Tibial nerve (tissue), 4 donors: Measurements from ENCODE around the gene HSPA1L. TPM values are rescaled to one million over a fixed set of nuclear protein-coding genes. Genes with fewer than 3 reads are reported as not detected.

Source experiments
- DNase-seq, 2 donors: peaks; one replicate each; pipeline ENCODE4 v3.0.0-alpha.2; 2019; ENCODE audit warnings: low spot score in 2 of 2
- H3K27ac ChIP-seq, 4 donors: fragments of 200-600 bp; sonication (generic) in 3 of 4; one replicate each; pipeline ENCODE4 v1.5.1; 2017 to 2019; ENCODE audit warnings: mild to moderate bottlenecking in 1 of 4
- H3K27me3 ChIP-seq, 2 donors: fragments of 200-600 bp; sonication (generic) in 1 of 2; one replicate each; pipeline versions ENCODE4 v1.5.1 to v1.6.0; 2017 to 2019
- H3K36me3 ChIP-seq, 3 donors: fragments of 200-600 bp; sonication (generic); one replicate each; pipeline ENCODE4 v1.5.1; 2018 to 2019
- H3K4me1 ChIP-seq, 4 donors: fragments of 200-600 bp; sonication (generic) in 3 of 4; one replicate each; pipeline ENCODE4 v1.5.1; 2017 to 2019
- H3K4me3 ChIP-seq, 4 donors: fragments of 200-600 bp; sonication (generic) in 3 of 4; one replicate each; pipeline ENCODE4 v1.5.1; 2017 to 2019; ENCODE audit warnings: mild to moderate bottlenecking in 1 of 4, moderate library complexity in 1 of 4
- H3K9me3 ChIP-seq, 4 donors: fragments of 200-600 bp; sonication (generic) in 3 of 4; one replicate each; pipeline ENCODE4 v1.5.1; 2017 to 2019
- EP300 ChIP-seq, 2 donors: sonication (generic); formaldehyde crosslinking; IDR thresholded peaks; one replicate each; pipeline ENCODE4 v1.6.1; 2017; ENCODE audit warnings: antibody characterized with exemption in 2 of 2, mild to moderate bottlenecking in 1 of 2
- POLR2A ChIP-seq, 2 donors: fragments of 450-650 bp; IDR thresholded peaks; one replicate each; pipeline ENCODE4 v1.6.1; 2017; ENCODE audit warnings: antibody characterized with exemption in 2 of 2, mild to moderate bottlenecking in 2 of 2, moderate library complexity in 2 of 2
- WGBS, 2 donors: methylation state at CpG; one replicate each; pipeline ENCODE4 v1.1.5; 2018; 5-methylcytosine and 5-hydroxymethylcytosine counted together
- total RNA-seq, 4 donors: library from RNA; depleted of rRNA; stranded (reverse); fragments of >200 nt; gene quantifications; one replicate each; pipeline ENCODE4 v1.1.0, GENCODE V29; 2016
- TF ChIP-seq, protein P1 (sequence below), 5 experiments: fragments of 200-600 bp in 3 of 5; fragments of 450-650 bp in 2 of 5; sonication (generic) in 3 of 5; IDR thresholded peaks; one replicate each; pipeline ENCODE4 v1.5.1; 2016 to 2019; ENCODE audit warnings: antibody characterized with exemption in 5 of 5, mild to moderate bottlenecking in 3 of 5, moderate library complexity in 2 of 5

HSPA1L gene
- total RNA-seq, 4 donors from 2014 or later, result 0.20 to 2.4 (median 1.2) TPM

DNA sequence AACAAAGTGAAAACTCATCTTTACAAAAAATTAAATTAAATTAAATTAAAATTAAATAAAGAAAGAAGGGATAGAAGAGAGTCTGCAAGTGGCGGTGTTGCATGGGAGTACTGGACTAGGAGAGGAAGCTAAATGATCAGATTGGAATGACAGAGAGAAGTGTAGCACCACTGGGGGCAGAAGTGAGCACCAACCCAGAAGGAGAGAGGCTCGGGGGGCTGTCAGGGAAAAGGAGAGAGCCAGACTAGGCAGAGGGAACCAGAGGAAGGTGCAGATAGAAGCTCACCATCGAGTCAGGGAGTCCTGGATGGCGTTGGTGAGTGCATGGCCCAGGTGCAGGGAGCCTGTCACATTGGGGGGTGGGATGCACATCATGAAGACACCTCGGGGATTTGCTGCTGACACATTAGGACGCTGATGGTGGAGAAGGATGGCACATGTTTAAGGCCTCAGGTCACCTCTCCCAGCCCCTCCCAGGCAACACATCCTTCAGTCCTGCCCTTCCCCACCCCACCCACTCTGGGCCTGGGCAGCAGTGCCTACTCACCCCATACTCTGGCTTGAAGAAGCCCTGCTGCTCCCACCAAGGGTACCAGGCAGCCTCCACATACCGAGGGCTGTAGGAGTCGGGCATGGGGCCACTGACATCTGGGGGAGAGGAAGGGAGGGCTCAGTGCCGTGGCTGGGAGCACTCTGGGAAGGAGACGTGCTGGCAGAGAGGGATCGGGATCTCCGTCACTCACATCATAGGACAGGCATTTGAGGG, 23.6 kb downstream of the HSPA1L start:
- H3K27ac ChIP-seq, result no peak overlapping the region

DNA sequence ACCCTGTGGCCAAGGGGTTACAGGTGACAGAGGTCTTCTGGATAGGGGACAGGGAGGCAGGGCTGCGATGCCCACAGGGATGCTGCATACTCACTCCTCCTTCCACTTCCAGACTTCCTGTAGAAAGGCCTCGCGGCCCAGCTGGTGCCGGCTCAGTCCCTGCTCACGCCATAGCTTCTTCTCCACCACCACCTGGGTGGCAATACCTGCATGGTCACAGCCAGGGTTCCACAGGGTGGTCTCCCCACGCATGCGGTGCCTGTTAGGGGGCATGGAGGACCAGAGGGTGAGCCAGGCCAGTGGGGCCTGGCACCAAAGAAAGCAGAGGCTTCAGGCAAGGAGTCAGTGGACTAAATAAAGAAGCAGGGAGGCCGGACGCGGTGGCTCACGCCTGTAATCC, 29.6 kb downstream of the HSPA1L start:
- 94 to 96% methylated on average over 11 of the region's 11 CpGs for WGBS, 2 donors
- Histone ChIP-seq H3K36me3 (peaks cover 0 to 93% (median 14%) of the 10 kb centered on the region in 3 donors), H3K4me1 (no peaks in the 10 kb centered on the region), H3K27ac (no peak overlapping the region), H3K9me3 (no peaks in the 10 kb centered on the region), H3K27me3 (no peaks in the 10 kb centered on the region), H3K4me3 (no peak overlapping the region)
- TF ChIP-seq EP300 (IDR thresholded peaks at IDR 0.05), result no peak
- no peak for TF ChIP-seq POLR2A (IDR thresholded peaks at IDR 0.05)
- no peak for DNase-seq

More for the DNA sequence above, 23.6 kb downstream of the HSPA1L start:
- H3K4me3 ChIP-seq, result no peak overlapping the region
- TF ChIP-seq, protein P1, sequence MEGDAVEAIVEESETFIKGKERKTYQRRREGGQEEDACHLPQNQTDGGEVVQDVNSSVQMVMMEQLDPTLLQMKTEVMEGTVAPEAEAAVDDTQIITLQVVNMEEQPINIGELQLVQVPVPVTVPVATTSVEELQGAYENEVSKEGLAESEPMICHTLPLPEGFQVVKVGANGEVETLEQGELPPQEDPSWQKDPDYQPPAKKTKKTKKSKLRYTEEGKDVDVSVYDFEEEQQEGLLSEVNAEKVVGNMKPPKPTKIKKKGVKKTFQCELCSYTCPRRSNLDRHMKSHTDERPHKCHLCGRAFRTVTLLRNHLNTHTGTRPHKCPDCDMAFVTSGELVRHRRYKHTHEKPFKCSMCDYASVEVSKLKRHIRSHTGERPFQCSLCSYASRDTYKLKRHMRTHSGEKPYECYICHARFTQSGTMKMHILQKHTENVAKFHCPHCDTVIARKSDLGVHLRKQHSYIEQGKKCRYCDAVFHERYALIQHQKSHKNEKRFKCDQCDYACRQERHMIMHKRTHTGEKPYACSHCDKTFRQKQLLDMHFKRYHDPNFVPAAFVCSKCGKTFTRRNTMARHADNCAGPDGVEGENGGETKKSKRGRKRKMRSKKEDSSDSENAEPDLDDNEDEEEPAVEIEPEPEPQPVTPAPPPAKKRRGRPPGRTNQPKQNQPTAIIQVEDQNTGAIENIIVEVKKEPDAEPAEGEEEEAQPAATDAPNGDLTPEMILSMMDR (IDR thresholded peaks at IDR 0.05), result peak; percentile 25 to 64 (median 40)
- no peak for TF ChIP-seq POLR2A (IDR thresholded peaks at IDR 0.05)
- H3K27me3 ChIP-seq, result no peaks in the 10 kb centered on the region
- H3K9me3 ChIP-seq, result no peaks in the 10 kb centered on the region
- peaks cover 0 to 32% (median 11%) of the 10 kb centered on the region in 4 donors for H3K4me1 ChIP-seq
- peaks cover 0 to 58% (median 0%) of the 10 kb centered on the region in 3 donors for H3K36me3 ChIP-seq
- 59 to 60% methylated on average over 12 of the region's 12 CpGs for WGBS, 2 donors
- peak in 1 of 2 donors; percentile 35 for DNase-seq

DNA sequence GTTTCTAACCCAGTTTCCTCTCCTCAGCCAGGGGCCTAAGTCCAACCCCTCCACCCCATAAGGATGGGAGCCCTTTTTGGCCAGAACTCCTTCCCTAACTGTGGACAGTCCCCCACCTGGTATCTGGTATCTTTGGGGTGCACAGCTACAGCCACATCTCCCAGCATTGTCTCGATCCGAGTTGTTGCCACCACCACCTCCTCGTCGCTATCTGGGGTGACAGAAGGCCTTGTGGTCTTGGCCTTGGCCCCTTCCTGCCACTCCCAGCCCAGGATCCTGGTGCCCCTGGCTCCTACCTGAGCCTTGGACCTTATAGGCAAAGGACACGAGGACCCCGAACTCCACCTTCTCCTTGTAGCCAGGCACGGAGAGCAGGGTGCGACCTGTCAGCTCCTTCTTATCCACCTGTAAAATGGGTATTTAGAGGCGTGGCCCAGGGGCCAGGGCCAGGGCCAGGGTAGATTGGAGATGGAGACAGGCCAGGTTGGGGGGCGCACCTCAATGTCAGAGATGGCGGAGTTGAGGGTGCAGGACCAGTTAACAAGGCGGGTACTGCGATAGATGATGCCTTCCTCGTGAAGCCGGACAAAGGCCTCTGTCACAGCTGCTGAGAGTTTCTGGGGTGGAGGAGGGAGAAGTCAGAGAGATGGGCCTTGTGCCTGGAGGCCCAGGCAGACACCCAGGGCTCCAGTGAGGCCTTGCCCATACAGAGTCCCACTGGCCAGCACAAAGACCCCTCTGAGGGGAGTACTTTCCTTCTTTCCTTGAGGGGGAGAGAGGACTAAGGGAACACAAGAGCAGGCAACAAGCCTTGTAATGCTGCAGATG, 30.8 kb downstream of the HSPA1L start:
- Histone ChIP-seq H3K4me1 (no peaks in the 10 kb centered on the region), H3K9me3 (no peaks in the 10 kb centered on the region), H3K27ac (no peak overlapping the region), H3K4me3 (no peak overlapping the region), H3K27me3 (no peaks in the 10 kb centered on the region), H3K36me3 (peaks cover 0 to 94% (median 23%) of the 10 kb centered on the region in 3 donors)
- DNase-seq, result no peak
- WGBS, 2 donors, result 88 to 94% methylated on average over 15 of the region's 15 CpGs
- TF ChIP-seq, protein P1 (IDR thresholded peaks at IDR 0.05), result no peak
- no peak for TF ChIP-seq EP300 (IDR thresholded peaks at IDR 0.05)
- TF ChIP-seq POLR2A (IDR thresholded peaks at IDR 0.05), result no peak

DNA sequence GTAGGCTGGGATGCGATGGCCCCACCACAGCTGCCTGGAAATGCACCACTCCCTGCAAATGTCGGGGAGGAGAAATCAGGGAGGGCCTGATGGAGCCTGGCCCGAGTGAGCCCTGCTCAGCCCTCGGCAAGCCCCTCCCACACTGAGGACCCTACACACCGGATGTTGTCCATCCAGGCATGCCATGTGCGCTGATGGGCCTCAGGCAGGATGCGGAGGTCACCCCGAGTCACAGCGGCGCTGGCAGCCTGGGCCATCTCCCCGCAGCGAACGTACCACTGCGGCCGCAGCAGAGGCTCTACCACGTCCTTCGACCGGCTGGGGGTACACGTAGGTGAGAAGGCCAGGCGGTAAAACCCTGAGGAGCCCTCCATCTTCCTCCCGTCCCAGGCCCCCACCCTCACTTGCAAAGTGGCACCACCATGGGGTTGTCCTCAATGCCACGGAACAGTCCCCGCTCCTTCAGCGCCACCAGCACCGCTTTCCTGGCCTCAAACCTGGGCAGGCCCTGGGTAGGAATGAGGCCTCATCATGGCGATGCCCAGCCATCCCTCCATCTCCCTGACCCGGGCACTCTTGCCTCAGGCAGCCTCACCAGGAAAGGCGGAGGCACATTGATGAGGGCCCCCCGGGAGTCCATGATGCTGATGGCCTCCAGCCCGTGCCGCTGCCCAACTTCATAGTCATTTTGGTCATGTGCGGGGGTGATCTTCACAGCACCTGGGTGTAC, 32.8 kb downstream of the HSPA1L start:
- Histone ChIP-seq H3K4me3 (no peak overlapping the region), H3K27ac (no peak overlapping the region), H3K4me1 (peaks cover 0 to 3% (median 2%) of the 10 kb centered on the region in 4 donors), H3K36me3 (peaks cover 0 to 93% (median 29%) of the 10 kb centered on the region in 3 donors), H3K27me3 (no peaks in the 10 kb centered on the region), H3K9me3 (no peaks in the 10 kb centered on the region)
- no peak for DNase-seq
- WGBS, 2 donors, result 84 to 91% methylated on average over 29 to 31 of the region's 32 CpGs
- TF ChIP-seq, protein P1 (IDR thresholded peaks at IDR 0.05), result no peak
- no peak for TF ChIP-seq EP300 (IDR thresholded peaks at IDR 0.05)
- no peak for TF ChIP-seq POLR2A (IDR thresholded peaks at IDR 0.05)
